HG03135 (cell line): ENCODE measurements around the gene MTREX.

Experiments used
- ATAC-seq: cut with Tn5 transposase; IDR thresholded peaks from one replicate; pipeline ENCODE4 v1.9.1; 2021; ENCODE audit warnings: mild to moderate bottlenecking, moderate library complexity; ENCODE audit not compliant: unreplicated experiment

Gene MTREX

GRCh38 chr5:55459572-55459971, 151.8 kb downstream of the MTREX start:
- no peak for ATAC-seq

GRCh38 chr5:55463613-55464012, 155.8 kb downstream of the MTREX start:
- ATAC-seq, result no peak

GRCh38 chr5:55467862-55468551, 160.2 kb downstream of the MTREX start:
- no peak for ATAC-seq

- no peak for ATAC-seq
These were observed 162.1 kb downstream of the MTREX start for GRCh38 chr5:55469839-55470238.

- ATAC-seq, result no peak
These were observed 162.5 kb downstream of the MTREX start for GRCh38 chr5:55470282-55470681.

GRCh38 chr5:55471468-55471867, 163.7 kb downstream of the MTREX start:
- no peak for ATAC-seq

- no peak for ATAC-seq
These were observed 164.9 kb downstream of the MTREX start for GRCh38 chr5:55472642-55473041.
